KBM-7 (cell line): Measurements from ENCODE around the gene SCN2B.

Experiments used
- DNase-seq: peaks from one replicate; pipeline ENCODE4 v3.0.0-alpha.2; 2015
- in situ Hi-C: fragments of 300-500 bp; cut with MboI; formaldehyde crosslinking; loops from 2 replicates; pipeline ENCODE4 v1.14.3; 2020; ENCODE audit warnings: low sequenced_read_pairs, low pct_unique_long_range_greater_than_20kb, mixed read lengths

Gene SCN2B

GRCh38 chr11:118162846-118163245 is 13.6 kb downstream of the SCN2B start:
- DNase-seq = no peak
- in situ Hi-C loops = no loop called here

- DNase-seq = no peak
These were observed 14.7 kb downstream of the SCN2B start for GRCh38 chr11:118161786-118162185.

GRCh38 chr11:118157186-118157895 is 19.1 kb downstream of the SCN2B start:
- DNase-seq = no peak
- in situ Hi-C loops = no loop called here

More at GRCh38 chr11:118161786-118162185, 14.7 kb downstream of the SCN2B start:
- in situ Hi-C loops = no loop called here

GRCh38 chr11:118156531-118157185 is 19.8 kb downstream of the SCN2B start:
- in situ Hi-C loops = no loop called here
- DNase-seq = peak; percentile 38

GRCh38 chr11:118155776-118156530 is 20.5 kb downstream of the SCN2B start:
- in situ Hi-C loops = no loop called here

GRCh38 chr11:118154641-118155040 is 21.8 kb downstream of the SCN2B start:
- in situ Hi-C loops = no loop called here
- no peak for DNase-seq

More at GRCh38 chr11:118155776-118156530, 20.5 kb downstream of the SCN2B start:
- no peak for DNase-seq

- in situ Hi-C loops = no loop called here
- DNase-seq = no peak
These were observed 22.5 kb downstream of the SCN2B start for GRCh38 chr11:118153976-118154375.

GRCh38 chr11:118153516-118153915 is 22.9 kb downstream of the SCN2B start:
- in situ Hi-C loops = no loop called here
- DNase-seq = no peak

GRCh38 chr11:118152552-118153471 is 23.6 kb downstream of the SCN2B start, which contains the start of gene SCN4B:
SCN4B (minus strand) TSS chr11:118152823; CDS start chr11:118152673, 150 bp downstream.
- in situ Hi-C loops = no loop called here
- peak; percentile 55 for DNase-seq

- no peak for DNase-seq
- in situ Hi-C loops = no loop called here
These were observed 24.4 kb downstream of the SCN2B start for GRCh38 chr11:118152020-118152551.

GRCh38 chr11:118151431-118151830 is 25.0 kb downstream of the SCN2B start:
- no peak for DNase-seq
- in situ Hi-C loops = no loop called here

GRCh38 chr11:118149493-118149892 is 26.9 kb downstream of the SCN2B start:
- DNase-seq = no peak
- in situ Hi-C loops = no loop called here

- in situ Hi-C loops = no loop called here
These were observed 27.6 kb downstream of the SCN2B start for GRCh38 chr11:118148856-118149255.

GRCh38 chr11:118148240-118148639 is 28.2 kb downstream of the SCN2B start:
- no peak for DNase-seq
- in situ Hi-C loops = no loop called here

More at GRCh38 chr11:118148856-118149255, 27.6 kb downstream of the SCN2B start:
- DNase-seq = no peak

- in situ Hi-C loops = no loop called here
- DNase-seq = peak; percentile 37
These were observed 28.9 kb downstream of the SCN2B start for GRCh38 chr11:118147502-118147901.

- in situ Hi-C loops = no loop called here
- DNase-seq = no peak
These were observed 29.9 kb downstream of the SCN2B start for GRCh38 chr11:118146554-118146953.

GRCh38 chr11:118145285-118146227 is 30.9 kb downstream of the SCN2B start:
- in situ Hi-C loops = no loop called here
- DNase-seq = peak; percentile 86
